PFSK-1 (cell line): Measurements from ENCODE around the gene DNAH1.

Experiments
- FOXP2 ChIP-seq: optimal IDR thresholded peaks from 2 replicates; pipeline ENCODE3; 2011; ENCODE audit warnings: borderline replicate concordance, control low read depth, inconsistent platforms; ENCODE audit not compliant: insufficient read depth; ENCODE audit errors: extremely low read length, extremely low read depth
- POLR2AphosphoS5 ChIP-seq: IDR thresholded peaks from 2 replicates; pipeline ENCODE4 v1.6.1; 2012; ENCODE audit warnings: low read depth, mild to moderate bottlenecking, control low read depth, low read length, moderate library complexity
- REST ChIP-seq, 2 experiments: IDR thresholded peaks; 2 replicates each; pipeline versions ENCODE4 v1.6.1 to v1.8.0; 2011 to 2012; ENCODE audit warnings: low read depth in 2 of 2, low read length in 2 of 2, control low read depth in 1 of 2, inconsistent platforms in 1 of 2, mild to moderate bottlenecking in 1 of 2, moderate library complexity in 1 of 2; ENCODE audit not compliant: insufficient read depth in 1 of 2
- SIN3A ChIP-seq: IDR thresholded peaks from 2 replicates; pipeline ENCODE4 v1.6.1; 2012; ENCODE audit warnings: mild to moderate bottlenecking, low read length, moderate library complexity, borderline replicate concordance; ENCODE audit not compliant: insufficient read depth
- TAF1 ChIP-seq: IDR thresholded peaks from 2 replicates; pipeline ENCODE4 v1.6.1; 2012; ENCODE audit warnings: low read length, control low read depth, borderline replicate concordance; ENCODE audit not compliant: insufficient read depth

The DNAH1 gene

GRCh38 chr3:52323526-52324295 is 7.6 kb downstream of the DNAH1 start:
- TF ChIP-seq POLR2AphosphoS5 (no peak), FOXP2 (no peak), SIN3A (no peak), TAF1 (no peak), REST (IDR thresholded peaks at IDR 0.05; ENCODE audit: insufficient read depth in 1 of 2, low read depth in 2 of 2, low read length in 2 of 2) (no peak)

- no peak for TF ChIP-seq SIN3A
- no peak for TF ChIP-seq REST (IDR thresholded peaks at IDR 0.05; ENCODE audit: insufficient read depth in 1 of 2, low read depth in 2 of 2, low read length in 2 of 2)
- no peak for TF ChIP-seq FOXP2
- TF ChIP-seq TAF1 = no peak
- no peak for TF ChIP-seq POLR2AphosphoS5
These were observed 8.6 kb downstream of the DNAH1 start for GRCh38 chr3:52324676-52325075.

- TF ChIP-seq FOXP2 (no peak), REST (IDR thresholded peaks at IDR 0.05; ENCODE audit: insufficient read depth in 1 of 2, low read depth in 2 of 2, low read length in 2 of 2) (no peak), TAF1 (no peak), POLR2AphosphoS5 (no peak), SIN3A (no peak)
These were observed 9.6 kb downstream of the DNAH1 start for GRCh38 chr3:52325686-52326085.

- TF ChIP-seq REST (IDR thresholded peaks at IDR 0.05; ENCODE audit: insufficient read depth in 1 of 2, low read depth in 2 of 2, low read length in 2 of 2) (no peak), FOXP2 (no peak), SIN3A (no peak), TAF1 (no peak), POLR2AphosphoS5 (no peak)
These were observed 10.9 kb downstream of the DNAH1 start for GRCh38 chr3:52326976-52327375.
